Measurements from ENCODE around the gene HAAO. TPM values are rescaled to one million over a fixed set of nuclear protein-coding genes. Genes with fewer than 3 reads are reported as not detected.

Gene HAAO
- total RNA-seq, 2 donors from 2014 or later: 0.65 to 6.1 TPM

- Mint-ChIP-seq H3K4me3 (no peak overlapping the region), H3K9me3 (no peaks in the 10 kb centered on the region), H3K4me1 (ENCODE audit: low read depth) (no peaks in the 10 kb centered on the region), H3K27ac (no peak overlapping the region), H3K27me3 (ENCODE audit: low read depth) (no peaks in the 10 kb centered on the region), H3K36me3 (ENCODE audit: insufficient read depth in 2 of 2) (no peaks in the 10 kb centered on the region)
- ATAC-seq (replicated peaks in 1 of 2) (no peak), DNase-seq (no peak)
Observed at GRCh38 chr2:42767080-42767898, 25.1 kb downstream of the HAAO start.

- Mint-ChIP-seq H3K9me3 (no peaks in the 10 kb centered on the region), H3K27me3 (ENCODE audit: low read depth) (no peaks in the 10 kb centered on the region), H3K4me3 (no peak overlapping the region), H3K36me3 (ENCODE audit: insufficient read depth in 2 of 2) (no peaks in the 10 kb centered on the region), H3K27ac (no peak overlapping the region), H3K4me1 (ENCODE audit: low read depth) (no peaks in the 10 kb centered on the region)
- DNase-seq: no peak
- no peak for ATAC-seq (replicated peaks in 1 of 2)
Observed at GRCh38 chr2:42765686-42766085, 26.7 kb downstream of the HAAO start.

GRCh38 chr2:42764901-42765300, 27.5 kb downstream of the HAAO start:
- no peaks in the 10 kb centered on the region for H3K36me3 Mint-ChIP-seq (ENCODE audit: insufficient read depth in 2 of 2)
- H3K9me3 Mint-ChIP-seq: no peaks in the 10 kb centered on the region
- no peaks in the 10 kb centered on the region for H3K27me3 Mint-ChIP-seq (ENCODE audit: low read depth)
- no peak for ATAC-seq (replicated peaks in 1 of 2)
- H3K4me3 Mint-ChIP-seq: no peak overlapping the region
- no peak for DNase-seq
- no peak overlapping the region for H3K27ac Mint-ChIP-seq
- no peaks in the 10 kb centered on the region for H3K4me1 Mint-ChIP-seq (ENCODE audit: low read depth)

GRCh38 chr2:42764096-42764495, 28.3 kb downstream of the HAAO start, which contains the start of gene OXER1:
Gene OXER1 (minus strand): TSS chr2:42764135. CDS start chr2:42764062, 73 bp downstream.
- DNase-seq: no peak
- Mint-ChIP-seq H3K27me3 (ENCODE audit: low read depth) (no peaks in the 10 kb centered on the region), H3K4me3 (no peak within 1 kb of the TSS), H3K27ac (no peak within 1 kb of the TSS), H3K9me3 (no peaks in the 10 kb centered on the region), H3K4me1 (ENCODE audit: low read depth) (no peaks in the 10 kb centered on the region), H3K36me3 (ENCODE audit: insufficient read depth in 2 of 2) (no peaks in the 10 kb centered on the region)
- no peak for ATAC-seq (replicated peaks in 1 of 2)

GRCh38 chr2:42762823-42763804, 29.3 kb downstream of the HAAO start:
- no peak for DNase-seq
- H3K9me3 Mint-ChIP-seq: no peaks in the 10 kb centered on the region
- no peaks in the 10 kb centered on the region for H3K4me1 Mint-ChIP-seq (ENCODE audit: low read depth)
- ATAC-seq (replicated peaks in 1 of 2): no peak
- H3K36me3 Mint-ChIP-seq (ENCODE audit: insufficient read depth in 2 of 2): no peaks in the 10 kb centered on the region
- H3K4me3 Mint-ChIP-seq: no peak overlapping the region
- no peaks in the 10 kb centered on the region for H3K27me3 Mint-ChIP-seq (ENCODE audit: low read depth)
- no peak overlapping the region for H3K27ac Mint-ChIP-seq

- Mint-ChIP-seq H3K27ac (no peak overlapping the region), H3K4me1 (ENCODE audit: low read depth) (no peaks in the 10 kb centered on the region), H3K36me3 (ENCODE audit: insufficient read depth in 2 of 2) (no peaks in the 10 kb centered on the region), H3K4me3 (no peak overlapping the region), H3K27me3 (ENCODE audit: low read depth) (no peaks in the 10 kb centered on the region), H3K9me3 (no peaks in the 10 kb centered on the region)
- no peak for ATAC-seq (replicated peaks in 1 of 2)
- DNase-seq: no peak
Observed at GRCh38 chr2:42762155-42762554, 30.2 kb downstream of the HAAO start.

- ATAC-seq (replicated peaks in 1 of 2) (no peak), DNase-seq (no peak)
- Mint-ChIP-seq H3K4me3 (no peak overlapping the region), H3K9me3 (no peaks in the 10 kb centered on the region), H3K4me1 (ENCODE audit: low read depth) (no peaks in the 10 kb centered on the region), H3K27ac (no peak overlapping the region), H3K36me3 (ENCODE audit: insufficient read depth in 2 of 2) (no peaks in the 10 kb centered on the region), H3K27me3 (ENCODE audit: low read depth) (no peaks in the 10 kb centered on the region)
Observed at GRCh38 chr2:42761554-42761953, 30.8 kb downstream of the HAAO start.

GRCh38 chr2:42758751-42759150, 33.6 kb downstream of the HAAO start:
- Mint-ChIP-seq H3K9me3 (no peaks in the 10 kb centered on the region), H3K27ac (peak overlapping the region; percentile 20), H3K27me3 (ENCODE audit: low read depth) (no peaks in the 10 kb centered on the region), H3K4me3 (no peak overlapping the region), H3K4me1 (ENCODE audit: low read depth) (peaks cover 5% of the 10 kb centered on the region), H3K36me3 (ENCODE audit: insufficient read depth in 2 of 2) (no peaks in the 10 kb centered on the region)
- ATAC-seq (replicated peaks in 1 of 2): no peak
- DNase-seq: no peak

GRCh38 chr2:42757981-42758740, 34.2 kb downstream of the HAAO start:
- H3K4me3 Mint-ChIP-seq: no peak overlapping the region
- DNase-seq: no peak
- H3K36me3 Mint-ChIP-seq (ENCODE audit: insufficient read depth in 2 of 2): no peaks in the 10 kb centered on the region
- no peaks in the 10 kb centered on the region for H3K9me3 Mint-ChIP-seq
- H3K4me1 Mint-ChIP-seq (ENCODE audit: low read depth): peaks cover 5% of the 10 kb centered on the region
- no peak overlapping the region for H3K27ac Mint-ChIP-seq
- ATAC-seq (replicated peaks in 1 of 2): no peak
- no peaks in the 10 kb centered on the region for H3K27me3 Mint-ChIP-seq (ENCODE audit: low read depth)

- DNase-seq (no peak), ATAC-seq (replicated peaks in 1 of 2) (peak in 1 of 2 donors; percentile 29)
- H3K27ac Mint-ChIP-seq: no peak overlapping the region
- H3K27me3 Mint-ChIP-seq (ENCODE audit: low read depth): no peaks in the 10 kb centered on the region
- no peaks in the 10 kb centered on the region for H3K9me3 Mint-ChIP-seq
- H3K36me3 Mint-ChIP-seq (ENCODE audit: insufficient read depth in 2 of 2): no peaks in the 10 kb centered on the region
- H3K4me1 Mint-ChIP-seq (ENCODE audit: low read depth): peaks cover 5% of the 10 kb centered on the region
- no peak overlapping the region for H3K4me3 Mint-ChIP-seq
Observed at GRCh38 chr2:42756966-42757513, 35.3 kb downstream of the HAAO start.

- DNase-seq (no peak), ATAC-seq (replicated peaks in 1 of 2) (no peak)
- no peak overlapping the region for H3K4me3 Mint-ChIP-seq
- no peak overlapping the region for H3K27ac Mint-ChIP-seq
- peaks cover 5% of the 10 kb centered on the region for H3K4me1 Mint-ChIP-seq (ENCODE audit: low read depth)
- H3K36me3 Mint-ChIP-seq (ENCODE audit: insufficient read depth in 2 of 2): peaks cover 0 to under 1% of the 10 kb centered on the region in 2 donors
- H3K9me3 Mint-ChIP-seq: no peaks in the 10 kb centered on the region
- H3K27me3 Mint-ChIP-seq (ENCODE audit: low read depth): no peaks in the 10 kb centered on the region
Observed at GRCh38 chr2:42756150-42756775, 36.1 kb downstream of the HAAO start.

GRCh38 chr2:42755191-42755880, 37.0 kb downstream of the HAAO start:
- no peaks in the 10 kb centered on the region for H3K9me3 Mint-ChIP-seq
- H3K36me3 Mint-ChIP-seq (ENCODE audit: insufficient read depth in 2 of 2): peaks cover 0 to 2% of the 10 kb centered on the region in 2 donors
- H3K4me1 Mint-ChIP-seq (ENCODE audit: low read depth): peaks cover 5% of the 10 kb centered on the region
- no peak for DNase-seq
- no peaks in the 10 kb centered on the region for H3K27me3 Mint-ChIP-seq (ENCODE audit: low read depth)
- no peak overlapping the region for H3K27ac Mint-ChIP-seq
- H3K4me3 Mint-ChIP-seq: no peak overlapping the region
- ATAC-seq (replicated peaks in 1 of 2): peak in 1 of 2 donors; percentile 39
